ENCODE data around the gene PPA2.
A peak's percentile ranks its signal among the peaks of the same experiment; 100 is the strongest.

Gene PPA2

GRCh38 chr4:105387466-105387865 is 86.4 kb downstream of the PPA2 start:
- no peak for DNase-seq

DNA sequence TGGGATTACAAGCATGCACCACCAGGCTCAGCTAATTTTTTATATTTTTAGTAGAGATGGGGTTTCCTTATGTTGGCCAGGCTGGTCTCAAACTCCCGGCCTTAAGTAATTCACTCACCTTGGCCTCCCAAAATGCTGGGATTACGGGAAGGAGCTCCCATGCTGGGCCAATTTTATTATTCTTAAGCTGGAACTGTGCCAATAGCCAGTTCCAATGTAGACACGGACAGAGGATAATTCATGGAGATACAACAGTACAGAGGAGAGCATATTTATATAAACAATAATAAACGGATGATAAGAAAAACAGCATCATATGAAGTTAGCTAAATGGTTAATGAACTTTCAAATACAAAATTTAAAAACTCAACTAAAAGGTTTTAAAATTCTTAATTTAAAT is 87.8 kb downstream of the PPA2 start:
- no peak for DNase-seq

- DNase-seq = no peak
Observed at GRCh38 chr4:105374071-105374470, 99.8 kb downstream of the PPA2 start.

DNA sequence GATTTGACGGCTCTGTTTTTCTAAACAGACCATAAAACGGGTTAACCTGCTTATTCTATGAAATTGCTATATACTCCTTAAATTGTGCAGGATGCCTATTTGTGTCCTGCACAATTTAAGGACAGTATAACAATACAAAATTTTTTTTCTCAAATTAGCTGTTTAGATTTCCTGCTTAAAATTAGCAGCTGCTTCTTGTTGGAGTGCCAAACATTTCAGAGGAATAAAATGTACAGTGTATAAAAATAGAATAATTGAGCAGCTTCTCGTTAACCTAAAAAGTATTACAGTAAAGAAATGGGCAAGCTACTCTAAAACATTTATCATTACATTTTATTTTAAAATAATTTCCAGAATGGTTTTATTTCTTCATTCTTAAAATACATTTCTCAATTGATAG is 100.5 kb downstream of the PPA2 start:
- DNase-seq = no peak

DNA sequence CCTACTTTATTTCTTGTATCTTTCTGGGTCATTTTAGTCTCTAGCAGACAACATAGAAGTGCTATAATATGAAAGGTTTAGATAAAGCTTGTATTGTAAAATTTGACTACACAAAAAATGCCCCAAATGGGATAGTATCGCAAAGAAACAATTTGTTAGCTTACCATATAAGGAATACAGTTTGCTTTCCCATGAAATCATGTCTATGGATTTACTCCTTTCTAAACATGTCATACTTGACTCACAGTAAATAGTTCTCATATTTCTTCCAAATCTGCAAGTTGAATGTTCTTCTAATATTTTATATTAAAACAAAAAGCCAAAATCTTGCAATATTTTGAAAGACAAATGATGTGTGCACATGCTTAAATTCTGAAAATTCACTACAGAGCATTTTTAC is 103.9 kb downstream of the PPA2 start:
- peak; percentile 78 for DNase-seq

DNA sequence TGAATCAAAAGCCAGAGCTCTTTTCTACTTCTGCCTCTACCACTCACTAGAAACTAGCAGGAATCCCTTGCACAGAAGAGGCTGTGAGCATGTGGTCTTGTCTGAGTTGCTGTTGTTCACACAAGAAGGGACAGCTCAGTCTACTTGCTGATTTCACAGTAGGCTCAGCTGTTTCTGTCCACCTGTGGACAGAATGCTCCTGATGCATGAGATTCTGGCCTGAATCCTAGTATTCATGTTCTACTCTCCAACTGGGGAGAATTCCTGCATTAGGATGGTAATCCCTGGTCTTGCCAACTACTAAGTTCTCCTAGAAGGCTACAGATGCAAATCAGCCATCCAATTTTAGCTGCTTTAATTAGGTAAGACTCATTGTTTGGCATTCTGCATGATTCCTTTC is 112.8 kb downstream of the PPA2 start:
- no peak for DNase-seq

DNA sequence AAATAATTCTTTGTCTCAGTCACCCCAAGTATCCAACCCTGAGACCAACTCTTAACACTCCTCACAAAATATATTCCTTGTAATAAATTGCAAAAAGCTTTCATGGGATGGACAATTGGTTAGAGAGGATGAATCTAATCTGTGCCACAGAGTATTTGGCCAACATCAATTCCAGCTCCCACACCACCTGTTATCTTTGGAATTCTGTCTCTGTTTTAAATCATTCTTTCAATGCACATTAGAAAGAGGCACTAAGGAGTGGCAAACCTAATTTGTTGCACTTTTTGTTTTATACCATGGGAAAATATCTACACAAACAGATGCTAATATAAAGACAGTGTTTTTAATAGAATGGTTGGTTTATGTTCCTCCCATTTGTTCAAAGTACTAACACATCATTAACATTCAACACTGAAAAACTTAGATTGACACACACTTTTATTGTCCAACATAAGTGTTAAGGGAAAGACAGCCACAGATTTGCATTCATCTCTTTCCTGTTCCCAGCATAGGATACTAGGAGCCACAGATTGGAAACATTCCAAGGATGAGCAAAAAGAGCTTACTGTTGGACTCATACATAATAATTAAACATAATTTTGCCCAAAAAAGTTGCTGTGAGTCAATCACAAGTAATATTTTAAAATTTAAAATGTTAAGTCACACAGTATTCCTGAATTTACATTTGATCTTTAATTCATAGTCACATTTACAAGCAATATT is 116.4 kb downstream of the PPA2 start:
- peak; percentile 11 for DNase-seq

- no peak for DNase-seq
Observed at GRCh38 chr4:105356194-105356593, 117.7 kb downstream of the PPA2 start.

GRCh38 chr4:105352826-105353225 is 121.0 kb downstream of the PPA2 start:
- DNase-seq = peak; percentile 14

DNA sequence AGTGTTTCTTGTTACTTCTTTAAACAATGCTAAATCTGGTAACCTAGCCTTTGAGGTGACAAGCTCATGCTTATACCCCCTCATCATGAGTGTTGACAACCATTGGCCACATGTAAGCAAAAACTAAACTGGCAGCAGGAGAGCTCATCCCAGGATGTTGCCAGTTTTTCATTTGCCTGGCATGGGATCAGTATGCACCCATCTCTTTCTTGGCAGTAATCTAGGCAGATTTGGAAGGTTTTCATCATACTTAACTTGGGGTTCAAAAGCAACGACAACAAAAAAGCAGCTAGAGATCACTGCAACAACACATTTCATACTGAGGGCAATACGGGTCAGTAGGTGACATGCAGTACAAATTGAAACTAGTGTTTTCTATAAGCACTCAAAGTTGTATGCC is 122.0 kb downstream of the PPA2 start:
- no peak for DNase-seq

DNA sequence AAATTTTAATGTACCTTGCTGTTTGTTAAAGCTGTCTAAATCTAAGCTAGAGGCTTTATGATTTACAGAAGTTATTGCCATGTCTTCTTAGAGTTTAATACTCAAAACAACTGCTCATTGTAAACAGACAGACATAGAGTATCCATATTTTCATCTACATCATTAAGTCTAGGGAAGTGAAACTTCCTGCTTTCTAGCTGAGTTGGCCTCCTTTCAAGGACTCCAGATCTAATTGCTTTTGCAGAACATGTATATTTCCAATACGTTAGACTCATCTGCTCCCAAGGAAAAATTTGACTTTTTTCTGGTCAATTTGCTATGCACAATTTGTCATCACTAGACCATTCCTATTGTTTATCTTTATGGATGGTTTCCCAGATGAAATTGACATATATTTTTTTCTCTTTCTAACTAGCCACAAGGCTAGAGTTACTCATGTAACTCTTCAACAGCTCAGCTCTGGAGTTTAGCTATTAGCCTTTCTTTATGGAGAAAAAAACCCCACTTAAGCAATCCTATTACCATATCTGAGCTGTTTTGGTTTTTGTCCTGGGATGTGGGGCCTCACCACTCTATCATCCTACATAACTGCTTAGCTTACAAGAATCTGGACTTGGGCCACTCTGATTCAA is 122.9 kb downstream of the PPA2 start:
- peak; percentile 22 for DNase-seq

DNA sequence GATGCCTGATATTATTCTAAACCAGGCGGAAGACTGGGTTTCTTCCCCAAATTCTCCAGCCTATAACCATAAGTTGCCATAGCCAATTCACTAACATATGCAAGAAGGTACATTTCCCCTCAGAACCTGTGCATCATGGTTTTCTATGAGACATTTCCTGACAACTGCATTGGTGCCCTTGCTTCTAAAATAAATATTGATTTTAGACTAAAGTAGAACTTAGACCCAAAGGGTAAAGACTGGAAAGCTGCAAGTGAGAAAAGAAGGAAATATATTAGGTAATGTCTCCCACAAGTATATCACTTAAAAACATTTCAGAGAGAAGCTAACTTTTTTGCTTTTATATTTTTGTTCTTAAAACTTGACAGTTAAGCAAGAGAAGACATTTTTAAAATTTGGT is 125.1 kb downstream of the PPA2 start:
- no peak for DNase-seq

GRCh38 chr4:105346869-105347268 is 127.0 kb downstream of the PPA2 start:
- DNase-seq = no peak

GRCh38 chr4:105345838-105346237 is 128.0 kb downstream of the PPA2 start:
- DNase-seq = no peak

GRCh38 chr4:105345358-105345757 is 128.5 kb downstream of the PPA2 start:
- DNase-seq = no peak

DNA sequence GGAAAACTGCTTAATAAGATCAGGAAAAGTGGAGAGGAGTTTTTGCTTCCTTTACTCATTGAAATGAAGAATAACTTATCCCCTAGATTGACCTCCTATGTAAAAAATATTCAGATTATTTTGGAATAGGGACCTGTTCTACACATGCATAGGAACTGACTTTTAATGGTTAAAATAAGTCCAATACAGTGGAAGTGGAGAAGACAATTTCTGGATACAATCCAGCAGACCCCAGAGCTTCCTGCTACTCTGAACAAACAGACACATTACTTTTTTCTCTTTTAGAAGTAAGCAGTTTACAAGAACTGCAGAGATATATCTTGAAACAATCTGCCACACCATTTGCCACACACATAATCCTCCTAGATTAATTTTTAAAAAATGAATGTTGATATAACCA is 129.7 kb downstream of the PPA2 start:
- no peak for DNase-seq

DNA sequence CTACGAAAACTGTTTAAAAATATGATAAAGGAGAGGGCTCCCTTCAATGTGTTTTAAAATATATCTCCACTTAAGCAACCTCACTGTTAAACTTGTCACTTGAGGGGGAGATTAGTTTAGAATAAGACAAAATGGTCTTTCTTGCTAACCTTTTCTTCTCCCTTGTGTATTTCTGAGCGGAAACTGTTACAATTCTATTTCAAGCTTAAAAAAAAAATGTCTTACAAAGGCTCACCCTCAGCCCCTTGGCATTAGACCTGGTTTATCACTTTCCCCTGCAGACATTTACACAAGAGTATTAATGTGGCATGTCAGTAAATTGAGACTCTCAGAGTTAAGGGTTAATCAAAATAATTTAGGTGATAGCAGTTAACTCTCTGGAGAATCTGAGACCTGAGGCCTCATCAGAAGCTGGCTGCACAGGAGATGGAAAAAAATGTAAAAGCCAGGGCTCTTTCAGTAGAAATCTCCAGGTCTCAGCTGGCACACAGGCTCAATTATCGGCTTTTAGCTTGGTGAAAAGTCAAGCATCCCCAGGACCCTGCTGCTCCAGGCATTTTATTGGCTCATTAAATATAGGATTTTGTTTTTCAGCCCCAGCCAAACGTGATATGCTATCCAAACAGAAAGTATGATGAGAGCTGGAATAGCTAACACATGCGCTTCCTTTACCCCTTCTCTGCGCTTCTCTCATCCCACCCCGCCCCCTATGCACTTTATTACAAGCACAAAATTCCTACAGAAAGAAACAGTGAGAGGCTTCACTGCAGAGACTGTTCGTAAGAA is 130.5 kb downstream of the PPA2 start:
- peak; percentile 15 for DNase-seq

DNA sequence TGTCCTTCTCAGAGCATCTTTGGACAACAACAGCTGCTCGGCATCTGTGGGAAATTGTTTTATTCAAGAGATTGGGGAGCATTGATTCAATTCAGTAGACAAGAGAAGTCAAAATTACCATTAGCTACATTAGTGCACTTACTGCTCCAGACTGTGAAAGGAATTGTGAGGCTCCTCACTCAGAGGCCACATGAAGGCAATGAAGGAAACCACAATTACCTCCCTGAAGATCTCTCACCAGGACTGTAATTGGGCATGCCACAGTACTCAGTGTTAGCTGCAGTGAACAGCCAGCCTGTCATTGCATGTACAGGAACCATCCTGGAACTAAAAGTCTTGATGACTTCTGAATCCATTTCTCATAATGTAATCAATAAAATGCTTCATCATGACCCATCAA is 144.8 kb downstream of the PPA2 start:
- DNase-seq = no peak

DNA sequence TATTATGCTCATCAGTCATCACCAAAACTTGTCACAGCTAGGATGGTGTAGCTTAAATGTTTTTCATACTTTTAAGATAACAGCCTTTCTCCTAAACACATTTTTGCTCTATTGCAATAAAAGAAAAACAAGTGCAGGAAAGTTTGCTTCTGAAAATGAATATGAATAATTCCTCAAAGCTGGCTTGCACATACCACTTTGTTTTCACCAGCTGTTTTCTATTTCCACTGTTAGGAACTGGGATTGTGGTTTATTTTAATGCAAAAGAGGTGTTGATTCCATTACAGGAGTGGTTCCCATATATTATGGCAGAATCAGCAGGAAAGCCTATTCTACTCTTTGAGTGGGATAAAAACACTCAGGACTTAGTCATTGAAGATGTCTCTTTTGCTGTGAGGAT is 145.9 kb downstream of the PPA2 start:
- peak; percentile 60 for DNase-seq

DNA sequence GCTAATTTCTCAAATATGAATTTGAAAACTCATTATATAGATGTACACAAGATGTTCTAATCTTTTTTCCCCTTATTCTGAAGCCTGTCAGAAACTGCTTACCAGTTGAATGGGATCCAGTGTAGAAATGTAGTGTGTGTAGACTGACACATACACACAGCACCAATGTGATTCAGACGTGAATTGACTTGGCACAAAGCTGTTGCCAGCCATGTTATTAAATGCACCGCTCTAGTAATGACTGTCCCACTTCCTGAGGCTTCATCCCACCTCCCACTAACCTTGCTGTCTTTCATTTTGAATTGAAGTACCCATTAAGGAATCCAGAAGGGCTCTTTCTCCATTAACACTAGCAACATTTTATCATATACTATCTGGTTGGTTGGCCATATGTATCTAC is 146.6 kb downstream of the PPA2 start:
- no peak for DNase-seq
